Measurements from ENCODE around the gene CTXND2. TPM values are rescaled to one million over a fixed set of nuclear protein-coding genes. Genes with fewer than 3 reads are reported as not detected.
A peak's percentile ranks its signal among the peaks of the same experiment; 100 is the strongest.
"Not testable (repeated sequence)": the region's sequence is repeated elsewhere in the genome, so short reads cannot be mapped to it uniquely, and the experiment has no call there.

Gene CTXND2
- polyA plus RNA-seq, 6 donors from 2014 or later, result not detected

- H3K27me3 Mint-ChIP-seq, result no peaks in the 10 kb centered on the region
- no peak for DNase-seq
- no peaks in the 10 kb centered on the region for H3K36me3 Mint-ChIP-seq
- no peak overlapping the region for H3K4me3 Mint-ChIP-seq
- H3K4me1 Mint-ChIP-seq, result peaks cover 0 to 2% (median 0%) of the 10 kb centered on the region in 3 donors
- no peaks in the 10 kb centered on the region for H3K9me3 Mint-ChIP-seq
- no peak overlapping the region for H3K27ac Mint-ChIP-seq
- no peak for ATAC-seq (ENCODE audit: low read depth in 2 of 2)
Measured at GRCh38 chr1:150902751-150903150, 15.8 kb downstream of the CTXND2 start.

- DNase-seq (no peak), ATAC-seq (ENCODE audit: low read depth in 2 of 2) (no peak)
- Mint-ChIP-seq H3K27ac (no peak overlapping the region), H3K9me3 (no peaks in the 10 kb centered on the region), H3K4me1 (peaks cover 5 to 8% (median 6%) of the 10 kb centered on the region in 3 donors), H3K4me3 (no peak overlapping the region), H3K27me3 (no peaks in the 10 kb centered on the region), H3K36me3 (no peaks in the 10 kb centered on the region)
Measured at GRCh38 chr1:150905301-150905700, 18.4 kb downstream of the CTXND2 start.

- Mint-ChIP-seq H3K27ac (no peak overlapping the region), H3K36me3 (no peaks in the 10 kb centered on the region), H3K9me3 (no peaks in the 10 kb centered on the region), H3K27me3 (no peaks in the 10 kb centered on the region), H3K4me3 (no peak overlapping the region), H3K4me1 (peaks cover 5 to 17% (median 6%) of the 10 kb centered on the region in 3 donors)
- ATAC-seq (ENCODE audit: low read depth in 2 of 2) (no peak), DNase-seq (no peak)
Measured at GRCh38 chr1:150906329-150906728, 19.4 kb downstream of the CTXND2 start.

GRCh38 chr1:150906813-150907212 is 19.9 kb downstream of the CTXND2 start:
- Mint-ChIP-seq H3K4me3 (no peak overlapping the region), H3K4me1 (peaks cover 5 to 18% (median 6%) of the 10 kb centered on the region in 3 donors), H3K36me3 (no peaks in the 10 kb centered on the region), H3K27ac (peak overlapping the region in 1 of 6 donors; percentile 68), H3K9me3 (no peaks in the 10 kb centered on the region), H3K27me3 (no peaks in the 10 kb centered on the region)
- DNase-seq (no peak), ATAC-seq (ENCODE audit: low read depth in 2 of 2) (no peak)

DNA sequence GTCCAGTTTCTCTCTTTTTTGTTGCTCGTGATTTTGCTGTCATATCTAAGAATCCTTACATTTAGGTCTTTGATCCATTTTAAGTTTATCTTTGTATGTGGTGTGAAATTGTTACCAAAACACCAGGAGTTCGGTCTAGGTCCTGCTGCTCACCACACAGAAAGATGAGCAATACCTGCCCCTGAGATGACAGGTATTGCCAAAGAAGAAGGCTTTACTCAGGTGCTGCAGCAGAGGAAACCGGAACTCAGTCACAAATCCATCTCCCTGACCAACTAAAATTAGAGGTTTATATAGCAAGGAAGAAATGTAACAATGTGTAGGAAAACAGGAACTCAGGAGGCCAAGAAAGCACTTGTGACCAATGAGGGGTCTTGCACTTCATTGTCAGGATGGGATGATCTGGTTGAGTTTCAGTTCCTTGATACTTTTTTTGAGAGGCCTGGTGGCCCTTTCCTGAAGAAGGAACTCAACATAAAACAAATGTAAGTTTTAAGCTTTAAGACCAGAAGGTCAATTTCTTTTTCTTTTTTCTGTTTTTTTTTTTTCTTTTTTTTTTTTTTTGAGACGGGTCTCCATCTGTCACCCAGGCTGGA is 22.7 kb downstream of the CTXND2 start:
- DNase-seq, result no peak
- Mint-ChIP-seq H3K27me3 (no peaks in the 10 kb centered on the region), H3K4me1 (peaks cover 5 to 18% (median 6%) of the 10 kb centered on the region in 3 donors), H3K4me3 (peak overlapping the region in 2 of 8 donors; percentile 10 to 50), H3K9me3 (no peaks in the 10 kb centered on the region), H3K27ac (peak overlapping the region in 3 of 6 donors; percentile 11 to 81 (median 31)), H3K36me3 (no peaks in the 10 kb centered on the region)
- ATAC-seq (ENCODE audit: low read depth in 2 of 2), result peak; percentile 28 to 58

- ATAC-seq (ENCODE audit: low read depth in 2 of 2), result no peak
- peaks cover 5 to 15% (median 6%) of the 10 kb centered on the region in 3 donors for H3K4me1 Mint-ChIP-seq
- peak overlapping the region in 1 of 6 donors; percentile 65 for H3K27ac Mint-ChIP-seq
- no peaks in the 10 kb centered on the region for H3K9me3 Mint-ChIP-seq
- H3K36me3 Mint-ChIP-seq, result no peaks in the 10 kb centered on the region
- no peak for DNase-seq
- no peaks in the 10 kb centered on the region for H3K27me3 Mint-ChIP-seq
- no peak overlapping the region for H3K4me3 Mint-ChIP-seq
Measured at GRCh38 chr1:150912623-150913022, 25.7 kb downstream of the CTXND2 start.

DNA sequence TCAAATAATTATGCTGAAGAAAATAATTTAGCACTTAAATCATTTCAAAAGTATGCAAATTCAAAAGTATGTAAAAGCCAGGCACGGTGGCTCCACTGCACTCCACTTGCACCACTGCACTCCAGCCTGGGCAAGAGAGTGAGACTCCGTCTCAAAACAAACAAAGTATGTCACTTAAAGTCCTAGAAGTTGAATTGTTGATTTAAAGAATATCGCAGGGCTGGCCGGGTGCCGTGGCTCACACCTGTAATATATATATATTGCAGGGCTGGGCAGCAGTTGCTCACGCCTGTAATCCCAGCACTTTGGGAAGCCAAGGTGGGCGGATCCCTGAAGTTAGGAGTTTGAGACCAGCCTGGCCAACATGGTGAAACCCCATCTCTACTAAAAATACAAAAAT is 30.5 kb downstream of the CTXND2 start:
- ATAC-seq (ENCODE audit: low read depth in 2 of 2), result no peak
- H3K4me3 Mint-ChIP-seq, result no peak overlapping the region
- H3K27ac Mint-ChIP-seq, result no peak overlapping the region
- no peaks in the 10 kb centered on the region for H3K27me3 Mint-ChIP-seq
- no peak for DNase-seq
- H3K9me3 Mint-ChIP-seq, result no peaks in the 10 kb centered on the region
- H3K36me3 Mint-ChIP-seq, result no peaks in the 10 kb centered on the region
- peaks cover 0 to 5% (median 3%) of the 10 kb centered on the region in 3 donors for H3K4me1 Mint-ChIP-seq

DNA sequence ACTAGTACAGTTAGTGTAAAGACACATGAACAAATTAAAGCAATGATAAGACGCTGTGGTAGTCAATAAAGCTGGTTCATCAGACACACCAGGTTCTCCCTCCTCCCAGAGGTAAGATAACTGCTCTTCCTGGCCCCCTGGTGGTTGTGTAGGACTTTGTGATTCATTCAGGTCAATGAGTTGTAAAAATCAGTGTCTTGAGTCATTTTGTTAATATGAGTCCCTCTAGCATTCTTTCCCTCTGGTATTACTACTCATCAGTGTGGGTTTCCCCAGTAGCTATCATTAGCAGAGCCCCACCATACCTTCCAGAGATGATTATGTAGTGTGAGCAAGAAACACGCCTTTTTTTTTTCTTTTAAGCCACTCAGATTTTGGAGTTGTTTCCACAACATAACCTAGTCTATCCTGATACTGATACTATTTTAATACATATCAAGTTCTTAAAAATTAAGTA is 35.6 kb downstream of the CTXND2 start:
- Mint-ChIP-seq H3K36me3 (peaks cover 0 to 4% of the 10 kb centered on the region in 2 donors), H3K27ac (peak overlapping the region in 3 of 6 donors; percentile 3 to 63 (median 49)), H3K9me3 (no peaks in the 10 kb centered on the region), H3K27me3 (no peaks in the 10 kb centered on the region), H3K4me3 (peak overlapping the region in 3 of 8 donors; percentile 61 to 87 (median 63)), H3K4me1 (peaks cover 10 to 33% (median 10%) of the 10 kb centered on the region in 3 donors)
- peak; percentile 69 for DNase-seq
- peak; percentile 21 to 34 for ATAC-seq (ENCODE audit: low read depth in 2 of 2)

DNA sequence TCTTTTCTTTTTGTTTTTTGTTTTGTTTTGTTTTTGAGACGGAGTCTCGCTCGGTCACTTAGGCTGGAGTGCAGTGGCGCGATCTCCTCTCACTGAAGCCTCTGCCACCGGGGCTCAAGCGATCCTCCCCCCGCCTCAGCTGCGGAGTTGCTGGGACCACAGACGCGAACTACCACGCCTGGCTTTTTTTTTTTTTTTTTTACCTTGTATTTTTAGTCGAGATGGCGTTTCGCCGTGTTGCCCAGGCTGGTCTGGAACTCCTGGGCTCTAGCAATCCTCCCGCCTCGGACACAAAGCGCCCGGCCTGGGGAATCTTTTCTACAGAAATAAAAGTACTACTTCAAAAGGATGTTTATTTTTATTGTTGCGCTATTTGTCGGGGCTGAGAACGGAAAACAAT is 38.1 kb downstream of the CTXND2 start:
- DNase-seq (peak; percentile 9), ATAC-seq (ENCODE audit: low read depth in 2 of 2) (no peak)
- peaks cover 0 to 3% (median 0%) of the 10 kb centered on the region in 7 donors for H3K9me3 Mint-ChIP-seq
- peaks cover 13 to 36% (median 16%) of the 10 kb centered on the region in 3 donors for H3K4me1 Mint-ChIP-seq
- H3K27ac Mint-ChIP-seq, result peak overlapping the region in 3 of 6 donors; percentile 98 to 100 (median 99)
- H3K36me3 Mint-ChIP-seq, result peaks cover 5 to 17% of the 10 kb centered on the region in 2 donors
- H3K4me3 Mint-ChIP-seq, result peak overlapping the region; percentile 95 to 99 (median 99)
- no peaks in the 10 kb centered on the region for H3K27me3 Mint-ChIP-seq

DNA sequence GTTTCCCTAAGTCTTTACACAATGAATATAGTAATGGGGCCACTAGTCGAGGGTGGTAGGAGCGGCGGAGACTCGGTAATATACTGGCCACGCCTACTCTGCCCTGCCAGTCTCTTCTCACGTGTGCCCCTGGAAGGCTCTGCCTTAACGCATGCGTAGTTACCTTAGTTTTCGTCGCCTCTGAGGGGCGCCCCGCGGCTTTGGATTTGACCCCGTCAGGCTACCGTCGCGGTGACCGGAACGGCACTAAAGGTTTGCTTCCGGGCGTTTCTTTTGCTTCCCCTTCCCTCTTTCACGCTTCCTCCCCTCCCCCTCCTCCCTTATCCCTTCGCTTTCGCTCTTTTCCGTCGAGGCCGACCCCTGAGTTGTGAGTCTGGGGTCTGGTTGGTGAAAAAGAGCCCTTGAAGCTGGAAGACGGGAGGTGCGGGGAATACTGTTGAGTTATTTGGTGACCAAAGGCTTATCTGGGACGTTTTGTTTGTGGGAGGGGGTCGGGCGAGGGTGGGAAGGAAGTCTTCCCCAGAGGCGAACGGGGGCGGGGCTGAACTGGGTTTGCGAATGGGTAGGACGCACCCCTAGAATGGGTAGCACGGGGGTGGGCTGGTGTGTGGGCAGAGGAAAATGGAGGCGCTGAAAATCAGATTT is 39.3 kb downstream of the CTXND2 start, which contains the start of gene SETDB1:
SETDB1 (plus strand) TSS at position 267 of the 645 bp plus-strand sequence. CDS start 1,352 bp downstream, outside the sequence.
- H3K27me3 Mint-ChIP-seq, result no peaks in the 10 kb centered on the region
- peaks cover 0 to 3% (median 0%) of the 10 kb centered on the region in 7 donors for H3K9me3 Mint-ChIP-seq
- ATAC-seq (ENCODE audit: low read depth in 2 of 2) (peak; percentile 94 to 96), DNase-seq (peak; percentile 96)
- H3K27ac Mint-ChIP-seq, result peak within 1 kb of the TSS; percentile 98 to 100 (median 99)
- H3K4me3 Mint-ChIP-seq, result peak within 1 kb of the TSS; percentile 95 to 99 (median 99)
- H3K36me3 Mint-ChIP-seq, result peaks cover 16 to 19% of the 10 kb centered on the region in 2 donors
- H3K4me1 Mint-ChIP-seq, result peaks cover 13 to 36% (median 20%) of the 10 kb centered on the region in 3 donors

DNA sequence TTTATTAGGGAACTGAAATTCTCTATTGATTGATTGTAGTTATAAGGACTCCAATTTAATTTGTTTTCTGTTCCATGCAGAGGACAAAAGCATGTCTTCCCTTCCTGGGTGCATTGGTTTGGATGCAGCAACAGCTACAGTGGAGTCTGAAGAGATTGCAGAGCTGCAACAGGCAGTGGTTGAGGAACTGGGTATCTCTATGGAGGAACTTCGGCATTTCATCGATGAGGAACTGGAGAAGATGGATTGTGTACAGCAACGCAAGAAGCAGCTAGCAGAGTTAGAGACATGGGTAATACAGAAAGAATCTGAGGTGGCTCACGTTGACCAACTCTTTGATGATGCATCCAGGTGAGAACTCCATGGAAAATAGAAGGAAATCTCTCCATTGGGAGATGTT is 40.7 kb downstream of the CTXND2 start:
- DNase-seq (no peak), ATAC-seq (ENCODE audit: low read depth in 2 of 2) (no peak)
- Mint-ChIP-seq H3K36me3 (peaks cover 20 to 27% of the 10 kb centered on the region in 2 donors), H3K9me3 (peaks cover 0 to 11% (median 7%) of the 10 kb centered on the region in 7 donors), H3K27ac (peak overlapping the region in 2 of 6 donors; percentile 80 to 98), H3K27me3 (no peaks in the 10 kb centered on the region), H3K4me1 (peaks cover 13 to 32% (median 14%) of the 10 kb centered on the region in 3 donors), H3K4me3 (peak overlapping the region in 7 of 8 donors; percentile 83 to 99 (median 98))

GRCh38 chr1:150928286-150928685 is 41.4 kb downstream of the CTXND2 start:
- DNase-seq (no peak), ATAC-seq (ENCODE audit: low read depth in 2 of 2) (no peak)
- Mint-ChIP-seq H3K36me3 (peaks cover 23 to 29% of the 10 kb centered on the region in 2 donors), H3K4me3 (peak overlapping the region in 3 of 8 donors; percentile 57 to 85 (median 69)), H3K4me1 (peaks cover 13 to 29% (median 13%) of the 10 kb centered on the region in 3 donors), H3K27ac (peak overlapping the region in 1 of 6 donors; percentile 29), H3K9me3 (peaks cover 0 to 13% (median 7%) of the 10 kb centered on the region in 7 donors), H3K27me3 (no peaks in the 10 kb centered on the region)

- not testable (repeated sequence) for ATAC-seq (ENCODE audit: low read depth in 2 of 2); H3K27me3 Mint-ChIP-seq; H3K27ac Mint-ChIP-seq; H3K4me3 Mint-ChIP-seq; DNase-seq
- Mint-ChIP-seq H3K4me1 (peaks cover 13 to 29% (median 13%) of the 10 kb centered on the region in 3 donors), H3K9me3 (peaks cover 0 to 13% (median 7%) of the 10 kb centered on the region in 7 donors), H3K36me3 (peaks cover 23 to 29% of the 10 kb centered on the region in 2 donors)
Measured at GRCh38 chr1:150928775-150929174, 41.8 kb downstream of the CTXND2 start.

Measured in naive B cell (primary cell).